ENCODE measurements around the gene UBE2F.
"Not testable (repeated sequence)": the region's sequence is repeated elsewhere in the genome, so short reads cannot be mapped to it uniquely, and the experiment has no call there.

UBE2F gene

DNA sequence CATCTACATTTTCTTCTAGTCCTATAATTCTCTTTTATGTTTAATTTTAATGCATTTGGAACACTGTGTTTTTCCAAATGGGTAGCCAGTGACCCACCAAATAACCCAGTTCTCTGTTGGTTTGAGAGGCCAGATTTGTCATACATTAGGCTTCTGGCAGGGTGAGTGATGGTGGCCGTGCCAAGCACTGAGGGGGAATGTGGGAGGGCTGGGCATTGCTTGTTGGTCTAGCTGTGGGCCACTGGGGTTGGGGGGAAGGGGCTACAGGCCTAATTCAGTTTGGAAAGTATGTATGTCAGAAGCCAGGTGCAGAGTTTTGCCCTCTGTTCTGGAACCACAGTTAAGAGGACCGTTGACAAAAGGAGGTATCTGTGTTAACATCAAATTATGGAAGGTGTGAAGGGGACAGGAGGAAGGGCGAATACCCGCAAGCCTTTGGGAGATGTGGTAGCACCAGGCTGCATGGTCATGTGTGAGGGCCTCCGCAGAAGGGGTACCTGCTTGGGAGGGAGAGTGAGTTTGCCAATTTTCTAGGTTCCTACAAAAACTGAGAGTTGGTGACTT is 55.9 kb downstream of the UBE2F start:
- DNase-seq, result no peak

DNA sequence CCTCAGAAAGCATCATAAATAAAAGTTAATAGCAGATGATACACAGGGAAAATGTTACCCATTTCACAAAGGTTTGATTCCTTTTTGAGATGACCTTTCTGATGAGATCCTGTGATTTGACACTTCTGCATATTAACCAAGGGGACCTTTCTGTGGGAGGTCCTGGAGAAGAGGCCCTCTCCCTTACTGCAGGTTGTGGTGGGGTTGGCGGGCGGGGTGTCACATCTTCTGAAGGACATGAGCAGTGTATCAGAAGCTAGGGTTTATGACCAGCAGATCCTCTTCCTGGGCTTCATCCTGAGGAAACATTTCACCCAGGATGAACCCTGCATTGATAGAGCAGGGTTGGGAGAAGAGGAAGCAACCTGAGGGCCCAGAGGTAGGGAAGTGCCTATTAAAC is 56.8 kb downstream of the UBE2F start:
- no peak for DNase-seq

GRCh38 chr2:238024986-238025385 is 58.2 kb downstream of the UBE2F start:
- DNase-seq, result no peak

- DNase-seq, result no peak
These were observed 59.0 kb downstream of the UBE2F start for GRCh38 chr2:238025741-238026360.

DNA sequence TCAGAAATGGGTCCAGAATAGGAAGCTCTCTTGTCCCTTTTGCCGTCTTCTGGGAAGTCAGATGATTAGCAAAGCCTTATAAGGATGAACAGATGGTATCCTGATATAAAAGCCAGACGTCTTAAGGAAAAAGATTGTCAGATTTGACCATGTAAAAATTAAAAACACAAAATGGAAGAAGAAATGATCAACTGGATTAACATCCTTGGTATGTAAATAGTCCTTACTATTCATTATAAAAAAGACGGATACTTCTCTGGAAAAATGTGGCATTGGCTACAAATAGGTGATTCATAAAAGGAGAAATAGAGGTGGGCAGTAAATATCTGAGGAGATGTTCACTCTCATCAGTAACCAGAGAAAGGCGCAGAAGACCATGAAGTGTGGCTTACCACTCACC is 60.2 kb downstream of the UBE2F start:
- no peak for DNase-seq

DNA sequence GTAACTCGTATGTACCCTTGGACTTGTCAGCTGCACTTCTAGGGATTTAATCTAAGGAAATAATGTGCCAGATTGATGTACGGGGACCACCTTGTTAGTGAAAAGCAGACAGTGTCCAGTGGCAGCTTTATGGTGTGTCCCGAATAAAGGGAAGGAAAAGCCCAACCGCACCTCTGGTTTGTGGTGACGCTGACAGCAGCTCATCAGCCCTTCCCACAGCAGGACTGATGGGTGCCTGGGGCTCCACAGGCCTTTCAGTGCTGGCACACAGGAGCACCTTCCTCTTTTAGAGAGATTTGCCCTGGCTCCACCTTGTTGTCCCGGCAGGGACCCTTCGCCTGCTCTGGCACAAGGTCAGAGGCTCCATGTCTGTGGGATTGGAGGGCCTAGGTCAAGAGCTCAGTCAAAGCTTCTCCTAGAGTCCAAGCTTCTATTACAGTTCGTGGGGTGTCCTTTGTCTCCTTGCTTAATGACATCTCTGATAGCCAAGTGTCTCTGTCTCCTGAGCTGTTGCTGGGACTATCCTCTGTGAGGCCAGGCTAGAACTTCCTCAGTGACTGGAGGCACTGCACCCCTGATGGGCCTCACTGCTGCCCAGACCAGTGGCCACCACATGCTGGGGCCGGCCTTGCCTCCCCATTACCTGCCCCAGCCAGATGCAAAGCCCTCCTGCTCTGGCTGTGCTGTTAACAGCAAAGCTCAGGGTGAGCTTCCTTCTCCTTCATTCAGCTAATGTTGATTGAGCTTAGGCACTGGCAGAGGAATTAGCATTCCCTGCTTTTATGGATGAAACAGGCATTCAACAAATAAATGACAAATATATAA is 61.0 kb downstream of the UBE2F start:
- DNase-seq, result no peak

DNA sequence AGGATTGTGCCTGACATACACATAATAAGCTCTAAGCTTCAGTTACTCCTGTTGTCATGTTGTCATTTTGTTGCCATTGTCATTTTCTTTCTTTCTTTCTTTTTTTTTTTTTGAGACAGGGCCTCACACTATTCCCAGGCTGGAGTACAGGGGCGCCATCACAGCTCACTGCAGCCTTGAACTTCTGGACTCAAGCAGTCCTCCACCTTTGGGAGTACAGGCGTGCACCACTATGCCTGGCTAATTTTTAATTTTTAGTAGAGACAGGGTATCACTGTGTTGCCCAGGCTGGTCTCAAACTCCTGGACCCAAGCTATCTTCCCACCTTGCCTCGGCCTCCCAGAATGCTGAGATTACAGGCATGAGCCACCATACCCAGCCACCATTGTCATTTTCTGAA is 63.0 kb downstream of the UBE2F start:
- DNase-seq, result no peak

- no peak for DNase-seq
These were observed 63.8 kb downstream of the UBE2F start for GRCh38 chr2:238030422-238031155.

DNA sequence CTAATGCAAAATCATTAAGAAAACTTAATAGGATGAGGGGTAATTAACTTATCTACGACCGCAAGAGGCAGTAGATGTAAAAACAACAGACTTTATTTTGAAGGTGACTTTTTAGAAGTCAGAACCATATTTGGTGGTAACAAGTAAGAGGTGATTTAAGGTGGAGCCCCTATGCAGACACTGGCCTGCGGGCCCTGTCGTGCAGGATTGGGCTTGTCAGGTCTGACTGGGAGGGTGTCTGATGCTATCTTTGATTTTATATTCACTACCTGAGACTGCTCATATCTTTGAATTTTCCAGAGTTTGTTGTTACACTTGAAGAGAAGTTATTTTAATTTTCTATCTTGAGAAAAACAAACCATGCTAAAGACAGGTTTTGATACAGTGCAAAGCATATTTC is 64.9 kb downstream of the UBE2F start:
- no peak for DNase-seq

- no peak for DNase-seq
These were observed 66.0 kb downstream of the UBE2F start for GRCh38 chr2:238032755-238033337.

DNA sequence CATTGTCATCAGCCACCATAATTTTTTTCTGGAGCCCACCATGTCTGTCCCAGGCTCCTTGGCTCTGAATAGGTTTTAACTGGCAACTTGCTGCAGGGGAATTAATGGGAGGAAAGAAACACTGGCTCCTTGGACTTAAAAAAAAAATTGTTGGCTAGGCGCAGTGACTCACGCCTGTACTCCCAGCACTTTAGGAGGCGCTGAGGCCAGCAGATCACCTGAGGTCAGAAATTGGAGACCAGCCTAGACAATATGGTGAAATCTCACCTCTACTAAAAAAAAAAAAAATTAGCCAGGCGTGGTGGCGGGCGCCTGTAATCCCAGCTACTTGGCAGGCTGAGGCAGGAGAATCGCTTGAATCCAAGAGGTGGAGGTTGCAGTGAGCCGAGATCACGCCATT is 67.2 kb downstream of the UBE2F start:
- not testable (repeated sequence) for DNase-seq

DNA sequence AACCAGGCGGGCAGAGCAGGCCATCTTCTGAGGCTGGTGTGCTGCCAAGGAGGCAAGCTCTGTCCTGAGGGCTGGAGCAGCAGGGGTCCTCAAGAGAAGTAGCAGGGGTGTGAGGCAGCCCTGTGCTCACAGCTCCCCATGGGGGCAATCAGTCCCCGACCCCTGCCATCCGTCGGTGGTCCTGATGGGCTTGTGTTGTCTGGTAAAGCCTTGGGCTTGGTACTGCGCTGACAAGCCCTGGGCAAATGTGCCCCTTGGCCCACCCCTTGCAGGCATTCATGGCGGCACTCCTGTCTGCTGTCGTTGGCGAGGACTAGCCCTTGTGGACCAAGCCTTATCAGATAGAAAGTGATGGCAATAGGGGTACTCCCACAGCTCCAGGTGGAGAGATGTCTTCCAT is 71.4 kb downstream of the UBE2F start:
- no peak for DNase-seq

GRCh38 chr2:238039151-238039550 is 72.3 kb downstream of the UBE2F start:
- DNase-seq, result no peak

- no peak for DNase-seq
These were observed 73.2 kb downstream of the UBE2F start for GRCh38 chr2:238039985-238040384.

GRCh38 chr2:238040918-238041317 is 74.1 kb downstream of the UBE2F start:
- DNase-seq, result no peak

- no peak for DNase-seq
These were observed 75.3 kb downstream of the UBE2F start for GRCh38 chr2:238042090-238042489.

GRCh38 chr2:238042849-238043584 is 76.2 kb downstream of the UBE2F start:
- no peak for DNase-seq

- DNase-seq, result no peak
These were observed 77.0 kb downstream of the UBE2F start for GRCh38 chr2:238043851-238044250.

GRCh38 chr2:238045575-238045974 is 78.8 kb downstream of the UBE2F start:
- DNase-seq, result no peak

DNA sequence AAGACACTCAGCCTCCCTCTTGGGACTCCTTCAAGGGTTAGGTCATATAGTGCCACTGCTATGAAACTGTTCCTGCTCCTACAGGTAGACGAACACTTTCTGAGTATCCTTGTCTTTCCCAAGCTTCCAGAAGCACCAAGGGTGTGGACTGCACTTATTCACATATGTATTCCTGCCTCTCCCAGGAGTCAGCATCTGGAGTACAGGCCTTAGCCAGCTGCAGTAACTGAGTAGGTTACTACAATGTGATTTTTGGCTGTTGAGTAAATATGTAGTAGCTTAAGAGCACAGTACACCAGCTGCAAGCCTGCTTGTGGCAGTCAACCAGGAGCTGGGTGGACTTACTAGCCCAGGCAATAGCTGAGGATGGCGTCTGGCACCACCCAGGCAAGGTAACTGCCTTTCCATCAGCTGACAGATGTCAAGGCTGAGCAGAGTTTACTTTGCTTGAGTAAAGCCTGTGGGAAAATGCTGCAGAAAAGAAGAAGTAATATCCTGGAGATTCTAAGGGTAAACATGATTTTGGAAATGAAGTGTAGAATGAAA is 80.0 kb downstream of the UBE2F start:
- DNase-seq, result no peak

DNA sequence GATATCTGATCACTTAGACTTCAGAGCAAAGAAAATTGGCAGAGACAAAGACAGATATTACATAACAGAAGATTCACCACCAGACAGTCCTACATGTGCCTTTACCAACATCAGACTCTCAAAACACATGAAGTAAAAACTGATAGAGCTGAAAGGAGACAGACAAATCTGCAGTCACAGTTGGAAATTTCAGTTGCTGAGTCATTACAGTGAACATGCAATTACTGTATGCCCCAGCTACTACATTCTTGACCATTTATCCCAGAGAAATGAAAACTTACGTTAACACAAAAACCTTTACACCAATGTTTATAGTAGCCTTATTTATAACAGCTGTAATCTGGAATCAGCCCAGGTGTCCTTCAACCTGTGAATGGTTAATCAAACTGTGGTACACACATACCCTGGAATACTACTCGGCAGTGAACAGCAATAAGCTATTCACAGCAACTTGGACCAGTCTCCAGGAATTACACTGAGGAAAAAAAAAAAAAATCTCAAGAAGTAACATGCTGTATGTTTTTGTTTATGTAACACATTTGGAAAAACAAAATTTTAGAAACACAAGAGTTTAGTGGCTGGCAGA is 86.5 kb downstream of the UBE2F start:
- DNase-seq, result no peak

DNA sequence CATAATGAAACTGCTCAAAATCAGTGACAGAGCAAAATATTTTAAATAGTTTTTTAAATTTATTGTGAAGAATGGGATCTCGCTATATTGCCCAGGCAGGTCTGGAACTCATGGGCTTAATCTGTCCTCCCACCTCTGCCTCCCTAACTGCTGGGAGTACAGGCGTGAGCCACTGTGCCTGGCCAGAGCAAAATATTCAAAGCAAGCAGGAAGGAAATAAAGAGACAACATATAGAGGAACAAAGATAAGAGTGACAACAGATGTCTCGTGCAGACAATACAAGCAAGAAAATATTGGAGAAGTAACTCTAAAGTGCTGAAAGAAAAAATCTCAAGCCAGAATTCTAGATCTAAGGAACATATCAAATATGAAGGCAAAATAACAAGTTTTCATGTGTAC is 89.0 kb downstream of the UBE2F start:
- no peak for DNase-seq
